ENCODE results near the gene PQBP1. TPM values are rescaled to one million over a fixed set of nuclear protein-coding genes. Genes with fewer than 3 reads are reported as not detected.

PQBP1 gene
- total RNA-seq, 1 experiment from 2014 or later = 126 TPM

- Mint-ChIP-seq H3K4me1 (ENCODE audit: insufficient read depth, unreplicated experiment) (no peaks in the 10 kb centered on the region), H3K4me3 (ENCODE audit: unreplicated experiment) (no peak overlapping the region), H3K36me3 (ENCODE audit: insufficient read depth, unreplicated experiment) (peaks cover 62% of the 10 kb centered on the region), H3K27ac (ENCODE audit: low read depth, unreplicated experiment) (no peak overlapping the region), H3K9me3 (ENCODE audit: unreplicated experiment) (no peaks in the 10 kb centered on the region), H3K27me3 (ENCODE audit: insufficient read depth, unreplicated experiment) (no peaks in the 10 kb centered on the region)
- no peak for DNase-seq (ENCODE audit: unreplicated experiment)
- ChIA-PET CTCF (no interaction called here), POLR2A (no interaction called here)
- no TSS peak for BruUV-seq (replicated peaks)
- no peak for TF ChIP-seq CTCF (IDR thresholded peaks at IDR 0.05; ENCODE audit: unreplicated experiment)
- intact Hi-C loops (cut with micrococcal nuclease) = no loop called here
Observed at GRCh38 chrX:48934581-48935300, 37.0 kb downstream of the PQBP1 start.

GRCh38 chrX:48935301-48935670 lies 37.6 kb downstream of the PQBP1 start:
- no TSS peak for BruUV-seq (replicated peaks)
- POLR2A ChIA-PET = no interaction called here
- intact Hi-C loops (cut with micrococcal nuclease) = no loop called here
- no peak for DNase-seq (ENCODE audit: unreplicated experiment)
- no peak overlapping the region for H3K27ac Mint-ChIP-seq (ENCODE audit: low read depth, unreplicated experiment)
- H3K4me1 Mint-ChIP-seq (ENCODE audit: insufficient read depth, unreplicated experiment) = no peaks in the 10 kb centered on the region
- peaks cover 62% of the 10 kb centered on the region for H3K36me3 Mint-ChIP-seq (ENCODE audit: insufficient read depth, unreplicated experiment)
- no peaks in the 10 kb centered on the region for H3K27me3 Mint-ChIP-seq (ENCODE audit: insufficient read depth, unreplicated experiment)
- CTCF ChIA-PET = no interaction called here
- H3K9me3 Mint-ChIP-seq (ENCODE audit: unreplicated experiment) = no peaks in the 10 kb centered on the region
- H3K4me3 Mint-ChIP-seq (ENCODE audit: unreplicated experiment) = no peak overlapping the region
- no peak for TF ChIP-seq CTCF (IDR thresholded peaks at IDR 0.05; ENCODE audit: unreplicated experiment)

GRCh38 chrX:48936429-48937053 lies 38.8 kb downstream of the PQBP1 start:
- TF ChIP-seq CTCF (IDR thresholded peaks at IDR 0.05; ENCODE audit: unreplicated experiment) = no peak
- intact Hi-C loops (cut with micrococcal nuclease) = no loop called here
- no peaks in the 10 kb centered on the region for H3K27me3 Mint-ChIP-seq (ENCODE audit: insufficient read depth, unreplicated experiment)
- H3K4me3 Mint-ChIP-seq (ENCODE audit: unreplicated experiment) = no peak overlapping the region
- CTCF ChIA-PET = interaction anchor here (0.7 to 1.1 kb wide), 3 partner anchors 10 to 175 kb away, joined by 3 to 4 read pairs (median 4); no protein-coding TSS in a partner anchor
- POLR2A ChIA-PET = no interaction called here
- H3K27ac Mint-ChIP-seq (ENCODE audit: low read depth, unreplicated experiment) = no peak overlapping the region
- no peak for DNase-seq (ENCODE audit: unreplicated experiment)
- H3K4me1 Mint-ChIP-seq (ENCODE audit: insufficient read depth, unreplicated experiment) = no peaks in the 10 kb centered on the region
- peaks cover 51% of the 10 kb centered on the region for H3K36me3 Mint-ChIP-seq (ENCODE audit: insufficient read depth, unreplicated experiment)
- BruUV-seq (replicated peaks) = no TSS peak
- no peaks in the 10 kb centered on the region for H3K9me3 Mint-ChIP-seq (ENCODE audit: unreplicated experiment)

GRCh38 chrX:48937054-48937907 lies 39.6 kb downstream of the PQBP1 start:
- intact Hi-C loops (cut with micrococcal nuclease) = no loop called here
- ChIA-PET POLR2A (interaction anchor here (1.7 kb wide), 1 partner anchor 17 kb away, joined by 4 read pairs; no protein-coding TSS in a partner anchor), CTCF (interaction anchor here (0.7 to 1.3 kb wide), 3 partner anchors 11 to 289 kb away, joined by 4 to 5 read pairs (median 4); no protein-coding TSS in a partner anchor)
- Mint-ChIP-seq H3K27ac (ENCODE audit: low read depth, unreplicated experiment) (no peak overlapping the region), H3K9me3 (ENCODE audit: unreplicated experiment) (peaks cover 2% of the 10 kb centered on the region), H3K4me1 (ENCODE audit: insufficient read depth, unreplicated experiment) (no peaks in the 10 kb centered on the region), H3K27me3 (ENCODE audit: insufficient read depth, unreplicated experiment) (no peaks in the 10 kb centered on the region), H3K36me3 (ENCODE audit: insufficient read depth, unreplicated experiment) (peaks cover 49% of the 10 kb centered on the region), H3K4me3 (ENCODE audit: unreplicated experiment) (no peak overlapping the region)
- no TSS peak for BruUV-seq (replicated peaks)
- DNase-seq (ENCODE audit: unreplicated experiment) = no peak
- no peak for TF ChIP-seq CTCF (IDR thresholded peaks at IDR 0.05; ENCODE audit: unreplicated experiment)
